ENCODE results near the gene GLDC.

Gene GLDC

DNA sequence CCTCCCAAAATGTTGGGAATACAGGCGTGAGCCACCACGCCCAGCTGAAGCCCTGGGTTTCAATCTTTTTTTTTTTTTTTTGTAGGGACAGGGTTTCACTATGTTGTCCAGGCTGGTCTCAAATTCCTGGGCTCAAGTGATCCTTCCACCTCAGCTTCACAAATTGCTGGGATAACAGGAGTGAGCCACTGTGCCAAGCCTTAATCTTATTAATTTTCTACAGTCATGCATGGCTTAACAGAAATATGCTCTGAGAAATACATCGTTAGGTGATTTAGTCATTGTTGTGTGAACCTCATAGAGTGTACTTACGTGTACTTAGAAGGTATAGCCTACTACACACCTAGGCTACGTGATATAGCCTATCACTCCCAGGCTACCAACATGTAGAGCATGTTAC, 31.0 kb downstream of the GLDC start:
- no peaks in the 10 kb centered on the region for H3K36me3 ChIP-seq
- TF ChIP-seq CTCF (IDR thresholded peaks at IDR 0.05; ENCODE audit: low read depth, low read length) = no peak

DNA sequence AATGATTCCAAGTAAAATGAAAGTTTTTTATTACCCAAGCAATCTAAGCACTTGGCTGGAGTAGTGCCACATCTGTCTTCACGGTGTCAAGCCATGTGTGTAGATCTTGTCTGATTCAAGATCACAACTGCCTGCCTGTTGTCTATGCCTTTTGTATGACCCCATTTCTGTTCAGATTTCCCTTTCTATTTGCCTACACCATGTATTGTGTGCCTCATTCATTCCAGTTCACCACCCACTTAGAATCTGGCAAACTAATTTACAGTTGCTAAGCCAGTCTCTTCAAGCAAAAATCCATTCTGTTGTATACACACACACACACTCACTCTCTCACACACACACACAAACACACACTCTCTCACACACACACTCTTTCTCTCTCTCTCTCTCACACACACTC, 33.7 kb downstream of the GLDC start:
- Histone ChIP-seq H3K4me3 (ENCODE audit: low read depth, low read length) (no peak overlapping the region), H3K36me3 (no peaks in the 10 kb centered on the region), H3K27ac (no peak overlapping the region), H3K27me3 (ENCODE audit: insufficient read depth, low read depth, severe bottlenecking) (no peaks in the 10 kb centered on the region), H3K9me3 (ENCODE audit: severe bottlenecking) (no peaks in the 10 kb centered on the region)
- no peak for TF ChIP-seq CTCF (IDR thresholded peaks at IDR 0.05; ENCODE audit: low read depth, low read length)
- no peak for DNase-seq

More for the DNA sequence above, 31.0 kb downstream of the GLDC start:
- no peak overlapping the region for H3K4me3 ChIP-seq (ENCODE audit: low read depth, low read length)
- no peaks in the 10 kb centered on the region for H3K27me3 ChIP-seq (ENCODE audit: insufficient read depth, low read depth, severe bottlenecking)
- no peaks in the 10 kb centered on the region for H3K9me3 ChIP-seq (ENCODE audit: severe bottlenecking)
- DNase-seq = no peak
- no peak overlapping the region for H3K27ac ChIP-seq

- no peak for TF ChIP-seq CTCF (IDR thresholded peaks at IDR 0.05; ENCODE audit: low read depth, low read length)
- H3K4me3 ChIP-seq (ENCODE audit: low read depth, low read length) = no peak overlapping the region
These were observed 35.5 kb downstream of the GLDC start for GRCh38 chr9:6610073-6610472.

GRCh38 chr9:6609497-6610016, 36.0 kb downstream of the GLDC start:
- H3K27me3 ChIP-seq (ENCODE audit: insufficient read depth, low read depth, severe bottlenecking) = no peaks in the 10 kb centered on the region
- no peak for TF ChIP-seq CTCF (IDR thresholded peaks at IDR 0.05; ENCODE audit: low read depth, low read length)
- no peak overlapping the region for H3K27ac ChIP-seq
- no peak for DNase-seq
- H3K4me3 ChIP-seq (ENCODE audit: low read depth, low read length) = no peak overlapping the region
- H3K36me3 ChIP-seq = no peaks in the 10 kb centered on the region
- H3K9me3 ChIP-seq (ENCODE audit: severe bottlenecking) = no peaks in the 10 kb centered on the region

More at GRCh38 chr9:6610073-6610472, 35.5 kb downstream of the GLDC start:
- Histone ChIP-seq H3K27ac (no peak overlapping the region), H3K27me3 (ENCODE audit: insufficient read depth, low read depth, severe bottlenecking) (no peaks in the 10 kb centered on the region), H3K9me3 (ENCODE audit: severe bottlenecking) (no peaks in the 10 kb centered on the region), H3K36me3 (no peaks in the 10 kb centered on the region)
- DNase-seq = no peak

- no peak for TF ChIP-seq CTCF (IDR thresholded peaks at IDR 0.05; ENCODE audit: low read depth, low read length)
- DNase-seq = no peak
- Histone ChIP-seq H3K9me3 (ENCODE audit: severe bottlenecking) (no peaks in the 10 kb centered on the region), H3K4me3 (ENCODE audit: low read depth, low read length) (no peak overlapping the region), H3K36me3 (no peaks in the 10 kb centered on the region), H3K27me3 (ENCODE audit: insufficient read depth, low read depth, severe bottlenecking) (no peaks in the 10 kb centered on the region), H3K27ac (no peak overlapping the region)
These were observed 40.3 kb downstream of the GLDC start for GRCh38 chr9:6605202-6605601.

DNA sequence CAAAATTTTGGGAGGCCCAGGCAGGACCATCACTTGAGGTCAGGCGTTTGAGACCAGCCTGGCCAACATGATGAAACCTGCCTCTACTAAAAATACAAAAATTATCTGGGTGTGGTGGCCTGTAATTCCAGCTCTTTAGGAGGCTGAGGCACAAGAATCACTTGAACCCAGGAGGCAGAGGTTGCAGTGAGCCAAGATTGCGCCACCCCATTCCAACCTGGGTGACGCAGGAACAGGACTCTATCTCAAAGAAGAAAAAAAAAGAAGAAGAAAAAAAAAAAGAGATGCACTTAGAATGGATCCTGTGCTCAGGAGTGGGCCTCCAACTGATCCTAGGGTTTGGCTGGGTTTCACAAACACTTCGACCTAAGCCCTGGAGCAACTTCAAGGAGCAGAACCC, 45.1 kb downstream of the GLDC start:
- no peak for TF ChIP-seq CTCF (IDR thresholded peaks at IDR 0.05; ENCODE audit: low read depth, low read length)

More for the DNA sequence above, 45.1 kb downstream of the GLDC start:
- Histone ChIP-seq H3K4me3 (ENCODE audit: low read depth, low read length) (no peak overlapping the region), H3K27ac (no peak overlapping the region), H3K36me3 (no peaks in the 10 kb centered on the region), H3K27me3 (ENCODE audit: insufficient read depth, low read depth, severe bottlenecking) (no peaks in the 10 kb centered on the region), H3K9me3 (ENCODE audit: severe bottlenecking) (no peaks in the 10 kb centered on the region)
- DNase-seq = no peak

Data from WERI-Rb-1 (cell line).